IPS DF 6.9 (cell line): Measurements from ENCODE around the gene ELP4.

ENCODE experiments used
- DNase-seq: peaks from one replicate; pipeline ENCODE4 v3.0.0-alpha.2; 2013; ENCODE audit warnings: low read depth, low spot score
- H3K27ac ChIP-seq: one replicate; pipeline ENCODE4 v1.5.1; 2013; ENCODE audit warnings: low read length, control low read depth
- H3K27me3 ChIP-seq: 2 replicates; pipeline ENCODE4 v1.6.1; 2013; ENCODE audit warnings: mild to moderate bottlenecking, low read length; ENCODE audit not compliant: control insufficient read depth, insufficient read depth
- H3K36me3 ChIP-seq: 2 replicates; pipeline ENCODE4 v1.6.1; 2013; ENCODE audit warnings: low read length; ENCODE audit not compliant: control insufficient read depth, insufficient read depth
- H3K4me1 ChIP-seq: 2 replicates; pipeline ENCODE4 v1.6.1; 2013; ENCODE audit warnings: low read length; ENCODE audit not compliant: control insufficient read depth, insufficient read depth
- H3K4me3 ChIP-seq: 2 replicates; pipeline ENCODE4 v1.5.1; 2013; ENCODE audit warnings: mild to moderate bottlenecking, low read length
- H3K9me3 ChIP-seq: 2 replicates; pipeline ENCODE4 v1.6.1; 2013; ENCODE audit warnings: low read length, inconsistent platforms; ENCODE audit not compliant: control insufficient read depth, insufficient read depth
- WGBS: extraction: QIAGEN DNeasy Blood & Tissue Kit; methylation state at CpG from one replicate; pipeline ENCODE4 v1.1.7; 2013; ENCODE audit warnings: mixed read lengths, missing lambda C conversion rate; ENCODE audit not compliant: insufficient read length, insufficient coverage; 5-methylcytosine and 5-hydroxymethylcytosine counted together

ELP4 gene

DNA sequence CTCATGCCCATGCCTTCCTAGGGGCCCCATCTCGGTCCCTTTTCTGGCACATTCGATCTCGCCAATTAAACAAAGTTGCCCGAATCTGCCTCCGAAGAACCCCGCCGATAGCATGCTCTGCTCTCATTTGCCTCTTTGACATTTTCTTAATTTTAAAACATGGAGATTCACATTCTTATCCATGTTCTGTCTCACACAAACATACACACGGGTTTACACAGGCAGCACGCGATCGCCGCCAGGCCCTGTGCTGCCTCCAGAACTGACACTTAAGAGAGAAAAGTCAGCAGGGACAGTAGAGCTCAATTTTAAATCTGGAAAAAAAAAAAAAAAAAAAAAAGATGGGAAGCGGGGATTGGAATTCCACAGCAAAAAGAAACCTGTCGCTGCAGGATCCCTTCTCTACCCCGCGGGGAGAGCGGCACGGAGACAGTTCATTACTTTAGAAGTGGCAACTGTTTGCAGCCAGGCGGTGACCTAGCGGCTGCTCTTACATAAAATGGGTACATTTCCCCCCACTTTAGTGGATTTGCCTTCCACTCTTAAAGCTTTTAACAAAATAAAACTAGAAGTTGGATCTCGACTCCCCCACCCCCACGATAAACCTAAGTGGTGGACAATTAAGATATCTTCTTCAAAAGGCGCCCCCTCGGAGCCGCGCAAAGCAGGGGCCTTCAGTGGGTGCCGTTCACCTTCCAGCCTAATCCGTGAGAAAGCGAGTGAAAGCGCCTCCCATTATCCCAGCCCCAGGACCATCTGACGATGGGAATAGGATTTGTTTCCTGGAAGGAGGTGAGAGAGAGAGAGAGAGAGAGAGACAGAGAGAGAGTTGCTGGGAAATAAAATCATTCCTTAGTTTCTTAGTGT lies 287.9 kb downstream of the ELP4 start:
- no peak overlapping the region for H3K4me3 ChIP-seq
- H3K27me3 ChIP-seq: peaks cover 58% of the 10 kb centered on the region

DNA sequence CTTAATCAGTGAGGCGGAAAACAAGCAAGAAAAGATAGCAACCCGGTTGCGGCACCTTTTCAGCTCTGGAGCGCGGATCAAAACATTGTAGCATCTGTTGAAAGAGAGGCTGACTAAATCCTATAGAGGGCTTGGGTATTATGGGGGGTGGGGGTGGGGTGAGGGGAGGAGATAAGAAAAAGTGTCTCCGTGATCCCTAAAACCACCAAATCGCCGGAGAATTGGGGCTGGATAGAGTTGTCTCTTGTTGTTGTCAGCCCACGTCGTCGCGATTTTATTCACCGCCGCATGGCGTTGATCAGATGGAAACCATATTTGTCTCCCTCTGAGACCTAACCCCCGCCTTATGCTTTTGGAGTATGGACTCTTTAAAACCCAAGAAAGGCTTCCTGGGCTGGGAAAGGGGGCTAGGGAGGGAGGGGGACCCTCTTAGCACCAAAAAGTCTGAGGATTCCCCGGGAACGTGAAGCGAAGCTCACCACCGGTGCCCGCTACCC lies 288.5 kb downstream of the ELP4 start:
- no CpG with 5 or more reads among the region's 21 CpGs for WGBS
- Histone ChIP-seq H3K27ac (no peak overlapping the region), H3K36me3 (no peaks in the 10 kb centered on the region), H3K27me3 (peaks cover 64% of the 10 kb centered on the region), H3K4me1 (peaks cover 1% of the 10 kb centered on the region; the same call in 1 of the 2 replicates), H3K4me3 (peak overlapping the region; percentile 32; the same call in 1 of the 2 replicates), H3K9me3 (no peaks in the 10 kb centered on the region)
- no peak for DNase-seq

More for the DNA sequence above, 287.9 kb downstream of the ELP4 start:
- WGBS: no CpG with 5 or more reads among the region's 31 CpGs
- H3K27ac ChIP-seq: no peak overlapping the region
- H3K4me1 ChIP-seq: peaks cover 1% of the 10 kb centered on the region; the same call in 1 of the 2 replicates
- DNase-seq: no peak
- H3K36me3 ChIP-seq: no peaks in the 10 kb centered on the region
- no peaks in the 10 kb centered on the region for H3K9me3 ChIP-seq

DNA sequence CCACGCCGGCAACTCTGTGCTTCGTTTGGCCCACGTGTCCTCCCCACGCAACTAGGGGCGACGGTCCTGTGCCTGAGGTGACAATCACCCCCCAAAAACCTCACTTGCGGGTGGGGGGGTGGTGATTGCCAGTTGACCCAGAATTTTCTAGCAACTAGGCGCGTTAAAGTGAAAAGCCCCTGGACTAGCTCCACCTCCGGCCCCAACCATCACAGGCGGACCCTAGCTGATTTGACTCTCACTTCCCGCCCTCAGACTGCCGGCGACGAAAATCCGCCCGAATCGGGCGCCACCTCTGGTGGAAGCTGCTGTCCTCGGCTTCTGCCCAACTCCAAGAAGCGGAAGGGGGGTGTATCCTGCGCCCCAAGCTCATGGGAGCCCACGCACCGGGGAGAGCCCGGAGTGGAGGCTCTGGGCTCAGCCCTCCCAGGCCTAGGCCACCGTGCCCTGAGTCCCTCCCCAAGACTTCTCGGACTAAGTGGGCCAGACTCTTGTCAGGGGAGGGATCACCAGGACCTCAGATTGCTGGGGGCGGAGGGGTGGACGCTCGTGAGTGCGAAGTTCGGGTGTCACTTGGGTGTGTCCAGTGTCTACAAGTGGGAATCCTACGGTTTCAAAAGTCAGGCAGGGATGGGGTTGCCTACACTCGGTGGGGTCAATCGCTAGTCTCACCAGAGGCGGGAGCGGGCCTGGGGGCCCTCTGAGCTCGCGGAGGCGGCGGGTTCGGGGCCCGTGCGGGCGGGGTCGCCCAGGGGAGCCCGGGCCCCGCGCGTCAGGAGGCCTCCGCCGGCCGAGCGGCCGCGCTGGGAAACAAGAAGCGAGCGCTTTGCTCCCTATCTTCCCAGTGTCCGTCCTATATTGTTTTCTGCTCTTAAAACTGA lies 289.2 kb downstream of the ELP4 start:
- no CpG with 5 or more reads among the region's 60 CpGs for WGBS
- DNase-seq: no peak
- H3K27me3 ChIP-seq: peaks cover 71% of the 10 kb centered on the region

DNA sequence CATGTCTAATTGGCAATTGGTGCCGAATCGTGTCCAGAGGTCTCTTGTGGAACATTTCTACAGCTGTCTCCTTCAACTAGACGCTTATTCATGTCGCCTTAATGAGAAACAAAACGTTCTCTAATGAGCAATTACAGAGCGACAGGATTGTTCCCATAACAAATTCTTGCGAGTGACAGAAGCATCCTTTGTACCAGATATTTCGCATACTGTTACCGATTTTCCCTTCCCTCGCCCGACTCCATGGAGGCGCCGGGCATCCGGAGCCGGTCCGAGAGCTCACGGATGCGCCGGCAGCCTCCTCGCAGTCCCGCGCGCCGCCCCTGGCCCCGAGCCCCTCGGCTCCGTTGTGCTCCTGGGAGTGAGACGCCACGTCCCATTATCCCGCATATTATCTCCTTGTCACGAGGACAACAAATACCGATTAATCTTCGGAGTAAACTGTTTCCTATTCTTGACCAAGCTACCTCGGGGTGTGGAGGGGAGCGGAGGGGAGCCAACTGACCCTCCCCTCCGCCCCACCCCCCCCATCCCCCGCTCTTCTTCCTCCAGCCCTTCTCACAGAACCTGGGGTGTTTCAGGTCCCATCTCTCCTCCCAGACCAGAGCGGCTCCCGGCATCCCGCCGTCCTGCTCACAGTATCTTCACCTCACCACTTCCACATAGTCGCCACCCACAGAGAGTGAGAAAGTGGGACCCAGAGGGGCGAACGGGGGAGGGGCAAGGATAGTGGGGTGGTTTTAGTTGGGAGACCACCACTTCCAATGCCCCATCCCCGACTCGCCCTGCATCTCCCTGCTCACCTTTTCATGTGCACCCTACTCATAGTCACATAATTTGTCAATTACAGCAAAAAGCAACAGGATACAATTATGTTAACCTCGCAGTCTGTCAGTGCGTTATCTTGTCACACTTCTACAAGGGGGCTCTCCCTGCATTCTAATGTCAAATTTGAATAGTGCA lies 290.1 kb downstream of the ELP4 start:
- no peak for DNase-seq
- no peak overlapping the region for H3K27ac ChIP-seq
- peaks cover 3% of the 10 kb centered on the region; the same call in 1 of the 2 replicates for H3K4me1 ChIP-seq
- H3K9me3 ChIP-seq: no peaks in the 10 kb centered on the region
- no peak overlapping the region; the same call in 1 of the 2 replicates for H3K4me3 ChIP-seq
- H3K27me3 ChIP-seq: peaks cover 81% of the 10 kb centered on the region
- WGBS: no CpG with 5 or more reads among the region's 48 CpGs
- H3K36me3 ChIP-seq: no peaks in the 10 kb centered on the region

More for the DNA sequence above, 289.2 kb downstream of the ELP4 start:
- no peaks in the 10 kb centered on the region for H3K9me3 ChIP-seq
- no peaks in the 10 kb centered on the region for H3K36me3 ChIP-seq
- H3K4me3 ChIP-seq: peak overlapping the region; percentile 32; the same call in 1 of the 2 replicates
- H3K27ac ChIP-seq: no peak overlapping the region
- peaks cover 1% of the 10 kb centered on the region; the same call in 1 of the 2 replicates for H3K4me1 ChIP-seq

DNA sequence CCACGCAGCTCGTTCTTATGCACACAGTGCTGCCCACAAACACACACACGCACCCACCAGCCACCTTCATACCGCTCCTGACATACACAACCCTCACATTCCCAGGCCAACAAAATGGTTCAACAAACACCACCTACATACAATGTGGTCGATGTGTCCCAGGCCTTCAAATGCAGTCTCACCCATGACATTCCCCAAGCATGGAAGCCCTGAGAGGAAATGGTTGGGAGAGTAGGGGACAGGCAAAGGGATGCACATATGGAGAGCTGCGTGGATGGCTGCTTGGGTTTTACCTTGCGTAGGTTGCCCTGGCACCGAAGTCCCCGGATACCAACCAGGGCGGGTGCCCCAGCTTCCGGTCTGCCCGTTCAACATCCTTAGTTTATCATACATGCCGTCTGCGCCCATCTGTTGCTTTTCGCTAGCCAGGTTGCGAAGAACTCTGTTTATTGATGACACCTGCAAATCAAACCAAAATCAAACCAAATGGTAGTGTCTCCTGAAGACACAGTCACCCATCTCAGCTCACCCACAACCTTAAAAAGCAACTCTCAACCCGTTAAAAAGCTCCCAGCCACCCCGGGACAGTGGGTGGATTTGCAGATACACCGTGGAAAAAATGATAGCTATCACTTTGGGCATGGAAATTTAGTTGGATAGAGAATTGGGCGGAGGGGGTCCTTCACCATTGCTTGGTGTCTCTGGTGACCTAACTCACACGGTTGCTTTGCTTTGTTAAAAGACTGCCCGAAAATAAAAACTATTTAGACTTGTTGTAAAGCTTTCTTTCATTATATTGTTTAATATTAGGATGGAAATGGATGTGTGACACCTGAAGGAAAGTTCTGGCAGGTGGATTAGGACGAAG lies 291.1 kb downstream of the ELP4 start:
- no CpG with 5 or more reads among the region's 23 CpGs for WGBS
- Histone ChIP-seq H3K27me3 (peaks cover 88% of the 10 kb centered on the region), H3K36me3 (no peaks in the 10 kb centered on the region), H3K4me3 (no peak overlapping the region), H3K9me3 (no peaks in the 10 kb centered on the region), H3K27ac (no peak overlapping the region), H3K4me1 (peaks cover 4% of the 10 kb centered on the region; the same call in 1 of the 2 replicates)
- no peak for DNase-seq

DNA sequence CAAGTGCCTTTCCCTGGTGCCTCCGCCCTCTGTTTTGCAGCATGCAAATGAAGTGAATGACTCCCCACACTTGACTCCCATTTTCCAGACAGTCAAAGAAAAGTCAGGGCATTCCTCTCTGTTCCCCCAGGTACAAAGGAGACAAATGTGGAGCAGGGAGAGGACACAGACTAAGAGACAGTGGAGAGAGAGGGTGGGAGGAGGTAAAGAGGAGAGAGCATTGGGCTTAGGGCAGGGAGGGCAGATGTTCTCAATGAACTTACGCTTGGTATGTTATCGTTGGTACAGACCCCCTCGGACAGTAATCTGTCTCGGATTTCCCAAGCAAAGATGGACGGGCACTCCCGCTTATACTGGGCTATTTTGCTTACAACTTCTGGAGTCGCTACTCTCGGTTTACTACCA lies 291.7 kb downstream of the ELP4 start:
- peaks cover 86% of the 10 kb centered on the region for H3K27me3 ChIP-seq
- no peaks in the 10 kb centered on the region for H3K36me3 ChIP-seq
- no peak for DNase-seq
- no peaks in the 10 kb centered on the region for H3K9me3 ChIP-seq
- H3K27ac ChIP-seq: no peak overlapping the region
- no CpG with 5 or more reads among the region's 9 CpGs for WGBS
- H3K4me3 ChIP-seq: no peak overlapping the region
- peaks cover 4% of the 10 kb centered on the region; the same call in 1 of the 2 replicates for H3K4me1 ChIP-seq

DNA sequence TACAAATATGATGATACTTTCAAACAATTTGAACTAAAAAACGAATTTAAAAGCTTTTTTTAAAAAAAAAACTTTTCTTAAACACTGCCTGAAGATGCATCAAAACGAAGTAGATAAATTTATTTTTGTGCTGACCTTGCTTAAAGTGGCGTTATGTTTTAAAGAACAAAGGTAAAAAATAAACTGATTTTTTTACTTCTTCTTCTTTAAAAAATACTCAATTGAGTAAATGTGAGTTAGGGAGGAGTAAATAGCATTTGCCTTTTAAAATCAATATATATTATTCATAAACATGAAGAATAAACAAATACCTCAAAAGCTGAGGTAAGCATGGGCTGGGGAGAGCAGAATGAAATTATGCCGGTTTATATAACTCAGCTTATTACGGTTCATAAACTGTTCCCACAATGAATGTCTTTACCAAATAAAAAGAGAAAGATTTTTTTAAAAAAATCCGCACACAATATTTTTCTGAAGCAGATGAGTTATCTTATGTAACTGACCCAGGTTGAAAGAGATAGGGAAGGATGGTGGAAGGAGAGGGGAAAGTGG lies 292.5 kb downstream of the ELP4 start:
- Histone ChIP-seq H3K27ac (no peak overlapping the region), H3K9me3 (no peaks in the 10 kb centered on the region), H3K4me1 (peaks cover 4% of the 10 kb centered on the region; the same call in 1 of the 2 replicates), H3K4me3 (no peak overlapping the region), H3K27me3 (peaks cover 86% of the 10 kb centered on the region), H3K36me3 (no peaks in the 10 kb centered on the region)
- DNase-seq: no peak
- WGBS: no CpG with 5 or more reads among the region's 6 CpGs

- H3K9me3 ChIP-seq: no peaks in the 10 kb centered on the region
- H3K36me3 ChIP-seq: no peaks in the 10 kb centered on the region
- DNase-seq: no peak
- no peak overlapping the region for H3K4me3 ChIP-seq
- no CpG with 5 or more reads among the region's 20 CpGs for WGBS
- H3K27ac ChIP-seq: no peak overlapping the region
- peaks cover 4% of the 10 kb centered on the region; the same call in 1 of the 2 replicates for H3K4me1 ChIP-seq
- peaks cover 86% of the 10 kb centered on the region for H3K27me3 ChIP-seq
Measured at GRCh38 chr11:31802609-31802989, 293.0 kb downstream of the ELP4 start.
